Pons (tissue), 1 donor: ENCODE results near the gene DNAJC5.
A peak's percentile ranks its signal among the peaks of the same experiment; 100 is the strongest.
"Not testable (repeated sequence)": the region's sequence is repeated elsewhere in the genome, so short reads cannot be mapped to it uniquely, and the experiment has no call there.

Experiments used
- DNase-seq: peaks from one replicate; pipeline ENCODE4 v3.0.0-alpha.2; 2016; ENCODE audit warnings: low spot score

Gene DNAJC5

DNA sequence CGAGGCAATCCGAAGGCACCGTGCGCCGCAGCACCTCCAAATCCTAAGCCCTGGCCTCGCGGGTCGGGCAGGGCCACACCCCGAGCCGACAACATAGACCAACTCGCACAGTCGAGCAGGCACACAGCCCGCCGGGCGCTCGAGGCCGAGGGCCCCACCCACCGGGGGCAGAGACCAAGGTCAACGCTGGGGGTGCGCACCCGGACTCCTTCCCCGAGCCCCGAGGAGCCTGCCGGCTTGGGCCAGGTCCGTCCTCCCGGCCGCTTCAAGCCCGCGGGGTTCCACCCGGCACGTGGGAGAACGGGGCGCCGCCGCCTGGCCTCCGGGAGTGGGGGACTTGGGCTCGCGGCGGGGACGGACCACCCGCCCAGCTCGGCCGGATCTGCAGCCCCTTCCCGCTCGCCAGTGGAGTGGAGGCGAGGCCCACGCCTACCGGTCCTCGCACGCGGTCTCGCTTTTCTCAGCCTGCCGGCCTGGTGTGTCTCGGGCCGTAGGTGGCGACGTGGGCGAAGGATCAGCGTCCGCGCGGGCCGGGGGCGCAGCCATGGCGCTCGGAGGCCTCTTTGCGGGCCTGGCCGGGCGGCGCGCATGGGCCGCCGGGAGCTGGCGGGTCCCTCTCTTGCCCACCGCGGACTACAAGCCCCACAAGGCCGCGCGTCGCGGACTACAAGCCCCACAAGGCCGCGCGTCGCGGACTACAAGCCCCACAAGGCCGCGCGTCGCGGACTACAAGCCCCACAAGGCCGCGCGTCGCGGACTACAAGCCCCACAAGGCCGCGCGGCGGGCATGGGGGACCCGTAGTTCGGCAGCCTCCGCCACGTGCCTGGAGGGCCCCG is 61.1 kb downstream of the DNAJC5 start, which contains the start of gene UCKL1:
Gene UCKL1, minus strand, starts transcription at position 590 of the 837 bp plus-strand sequence. Its CDS starts 44 bp downstream, at position 546.
- peak; percentile 83 for DNase-seq

DNA sequence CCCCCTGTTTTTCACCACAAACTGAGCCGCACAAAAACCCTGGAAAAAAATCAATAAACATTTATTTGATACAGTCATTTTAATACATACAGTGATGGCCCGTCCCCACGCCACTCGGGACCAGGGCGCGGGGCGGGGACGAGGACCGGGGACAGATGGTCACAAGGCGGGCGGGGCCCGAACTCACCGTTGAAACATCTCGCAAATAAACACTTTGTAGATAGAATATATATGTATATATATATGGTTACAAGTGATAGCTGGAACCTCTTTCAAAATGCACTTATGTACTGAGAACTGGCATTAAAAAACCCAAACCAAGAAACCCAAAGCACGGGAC is 61.7 kb downstream of the DNAJC5 start:
- DNase-seq: no peak

DNA sequence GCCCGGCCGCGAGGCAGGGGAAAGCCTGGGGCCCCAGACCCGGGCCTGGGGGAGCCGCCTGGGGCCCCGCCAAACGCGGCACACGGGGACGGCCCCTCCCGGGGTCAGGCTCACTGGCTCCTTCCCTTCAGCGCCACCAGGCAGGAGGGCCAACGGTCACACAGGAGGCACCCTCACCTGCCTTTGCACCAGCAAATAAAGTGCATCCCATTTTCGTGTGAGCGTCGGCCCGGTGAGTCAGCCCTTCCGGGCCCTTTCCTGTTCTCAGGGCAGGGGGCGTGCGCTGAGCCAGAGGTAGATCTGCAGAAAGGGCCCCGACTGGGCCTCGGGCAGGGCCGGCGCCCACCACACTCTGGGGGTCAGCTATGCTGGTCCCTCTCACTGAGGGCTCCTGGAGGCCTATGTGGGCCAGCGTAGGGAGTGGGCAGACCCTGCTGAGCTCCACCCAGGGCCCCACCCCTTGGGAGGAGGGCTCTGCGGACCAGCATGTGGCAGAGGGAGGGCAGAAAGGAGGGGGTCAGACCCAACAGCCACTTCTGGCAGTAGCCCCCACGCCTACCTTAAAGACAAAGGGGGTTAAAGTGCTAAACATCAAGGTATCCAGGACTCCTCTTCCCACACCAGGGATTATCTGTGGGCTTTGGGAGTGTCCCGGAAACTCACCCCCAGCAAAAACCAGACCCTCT is 62.2 kb downstream of the DNAJC5 start:
- no peak for DNase-seq

DNA sequence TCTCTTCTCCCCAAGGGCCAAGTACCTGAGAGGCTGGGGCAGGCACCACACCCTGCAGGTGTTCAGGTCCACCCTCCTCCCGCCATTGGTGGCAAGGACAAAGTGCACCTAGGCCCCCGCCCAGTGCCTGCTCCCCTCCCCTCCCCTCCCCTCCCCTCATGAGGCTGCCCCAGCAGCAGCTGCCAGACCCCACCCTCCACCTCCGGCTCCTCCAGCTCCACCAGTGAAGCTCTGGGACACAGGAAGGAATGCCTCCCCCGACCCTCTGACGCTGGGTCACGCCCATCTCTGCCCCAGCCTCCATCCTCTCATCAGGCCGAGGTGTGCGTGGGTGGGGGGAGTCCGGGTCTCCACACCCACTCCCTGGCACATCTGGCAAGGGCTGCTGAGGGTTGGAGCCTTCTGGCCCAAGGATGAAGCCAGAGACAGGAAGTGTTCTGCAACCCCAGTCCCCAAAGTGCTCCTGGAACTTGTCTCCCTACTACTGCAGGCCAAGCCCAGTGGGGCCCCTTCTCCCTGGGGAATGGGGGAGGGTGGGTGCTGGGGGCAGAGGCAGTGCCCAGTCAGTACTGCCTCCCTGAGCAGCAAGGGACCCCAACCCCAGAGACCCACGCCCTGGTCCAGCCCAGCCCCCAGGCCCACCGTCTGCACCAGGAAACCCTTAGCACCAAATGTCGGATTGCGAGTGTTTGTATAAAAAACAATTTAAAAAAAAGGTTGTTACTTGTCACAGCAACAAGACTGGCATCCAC is 62.9 kb downstream of the DNAJC5 start:
- no peak for DNase-seq

DNA sequence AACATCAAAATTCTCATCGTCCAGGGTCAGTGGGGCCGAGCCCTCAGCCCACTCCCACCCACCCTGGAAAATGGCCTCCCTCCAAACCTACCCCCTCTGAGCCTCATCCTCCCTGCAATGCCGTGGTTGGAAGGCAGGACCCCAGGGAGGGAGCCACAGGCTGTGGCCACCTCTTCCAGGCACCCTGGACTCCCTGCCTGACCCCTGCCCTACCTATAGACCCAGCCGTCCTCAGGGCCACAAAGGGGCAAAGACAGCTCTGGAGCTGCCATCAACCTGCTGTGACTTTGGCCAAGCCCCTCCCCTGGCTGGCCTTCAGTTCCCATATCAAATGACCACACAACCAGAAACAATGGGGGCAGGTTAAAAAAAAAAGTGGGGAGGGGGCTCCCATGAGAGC is 63.5 kb downstream of the DNAJC5 start:
- DNase-seq: no peak

DNA sequence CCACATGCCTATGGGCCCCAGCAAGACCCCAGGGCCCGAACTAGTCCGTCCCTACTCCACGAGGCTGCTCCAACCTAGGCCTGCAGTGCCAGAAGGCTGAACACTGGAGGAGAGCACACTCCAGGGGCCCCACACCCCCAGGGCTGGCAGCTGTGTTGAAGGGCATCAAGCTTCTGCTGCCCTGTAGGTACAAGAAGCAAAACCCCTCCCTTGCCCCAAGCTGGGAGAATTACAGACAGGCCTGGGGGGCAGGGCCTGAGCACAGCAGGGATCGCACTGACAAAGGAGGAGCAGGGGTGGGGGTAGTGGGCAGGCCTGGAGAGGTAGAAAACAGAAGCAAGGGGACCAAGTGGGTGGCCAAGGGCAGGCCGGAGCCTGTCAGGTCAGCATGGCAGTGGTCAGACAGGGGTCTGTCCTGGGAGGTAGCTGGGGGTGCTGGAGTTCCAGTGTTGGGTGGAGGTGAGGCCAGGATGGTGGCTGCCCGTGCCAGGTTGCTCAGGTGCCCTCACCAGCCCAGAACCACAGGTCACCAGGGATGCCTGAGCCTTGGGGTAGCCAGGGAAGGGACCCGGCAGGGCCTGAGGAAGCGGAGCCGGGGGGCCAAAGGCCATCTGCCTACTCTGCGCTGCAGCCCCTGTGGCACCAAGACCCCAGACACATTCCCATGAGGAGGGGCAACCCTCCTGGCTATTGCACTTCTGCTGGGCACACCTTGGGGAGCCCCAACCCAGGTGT is 64.2 kb downstream of the DNAJC5 start:
- no peak for DNase-seq

DNA sequence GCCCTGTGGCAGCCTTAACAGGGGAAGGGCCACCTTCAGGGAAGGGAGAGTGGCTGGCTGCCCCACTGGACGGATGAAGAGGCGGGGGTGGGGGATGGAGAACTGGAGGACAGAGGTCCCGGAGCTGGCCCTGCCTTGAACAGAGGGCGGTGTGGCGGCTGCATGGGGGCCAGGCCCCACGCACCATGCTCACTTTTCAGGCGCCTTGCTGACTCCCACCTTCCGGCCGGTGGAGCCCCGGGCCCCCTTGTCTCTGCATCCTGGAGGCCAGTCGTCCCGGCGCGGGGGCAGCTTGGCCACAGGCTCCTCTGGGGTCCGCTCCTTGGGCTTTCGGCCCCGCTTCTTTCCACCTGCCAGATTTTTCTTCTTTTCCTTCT is 64.8 kb downstream of the DNAJC5 start:
- no peak for DNase-seq

DNA sequence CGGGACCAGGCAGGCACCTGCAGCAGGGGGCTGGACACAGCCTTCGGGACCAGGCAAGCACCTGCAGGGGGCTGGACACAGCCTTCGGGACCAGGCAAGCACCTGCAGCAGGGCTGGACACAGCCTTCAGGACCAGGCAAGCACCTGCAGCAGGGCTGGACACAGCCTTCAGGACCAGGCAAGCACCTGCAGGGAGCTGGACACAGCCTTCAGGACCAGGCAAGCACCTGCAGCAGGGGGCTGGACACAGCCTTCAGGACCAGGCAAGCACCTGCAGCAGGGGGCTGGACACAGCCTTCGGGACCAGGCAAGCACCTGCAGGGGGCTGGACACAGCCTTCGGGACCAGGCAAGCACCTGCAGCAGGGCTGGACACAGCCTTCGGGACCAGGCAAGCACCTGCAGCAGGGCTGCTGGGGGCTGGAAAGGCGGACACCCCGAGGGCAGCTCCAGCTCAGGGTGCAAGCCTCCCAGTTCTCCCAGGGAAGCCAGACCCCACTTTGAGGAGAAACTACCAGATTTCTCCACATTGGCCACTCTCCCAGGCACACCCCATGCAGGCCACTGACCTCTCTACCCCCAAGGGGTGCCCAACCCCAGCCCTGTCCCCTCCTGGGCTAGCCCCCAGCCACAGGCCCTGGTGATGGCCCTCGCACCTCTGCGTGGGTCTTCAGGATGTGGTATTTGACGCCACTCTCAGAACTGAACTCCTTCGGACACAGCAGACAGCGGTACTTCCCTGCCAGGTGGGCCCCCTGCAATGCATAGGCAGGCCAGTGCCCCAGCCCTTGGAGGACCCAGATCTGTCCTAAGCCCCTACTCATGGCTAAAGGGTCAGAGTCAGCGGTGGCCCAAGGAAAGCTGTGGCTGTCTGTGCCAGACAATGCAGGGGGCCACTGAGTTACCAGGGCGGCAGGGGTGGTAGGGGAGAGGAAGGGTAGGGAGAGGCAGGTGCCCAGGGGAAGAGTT is 66.0 kb downstream of the DNAJC5 start:
- DNase-seq: not testable (repeated sequence)

DNA sequence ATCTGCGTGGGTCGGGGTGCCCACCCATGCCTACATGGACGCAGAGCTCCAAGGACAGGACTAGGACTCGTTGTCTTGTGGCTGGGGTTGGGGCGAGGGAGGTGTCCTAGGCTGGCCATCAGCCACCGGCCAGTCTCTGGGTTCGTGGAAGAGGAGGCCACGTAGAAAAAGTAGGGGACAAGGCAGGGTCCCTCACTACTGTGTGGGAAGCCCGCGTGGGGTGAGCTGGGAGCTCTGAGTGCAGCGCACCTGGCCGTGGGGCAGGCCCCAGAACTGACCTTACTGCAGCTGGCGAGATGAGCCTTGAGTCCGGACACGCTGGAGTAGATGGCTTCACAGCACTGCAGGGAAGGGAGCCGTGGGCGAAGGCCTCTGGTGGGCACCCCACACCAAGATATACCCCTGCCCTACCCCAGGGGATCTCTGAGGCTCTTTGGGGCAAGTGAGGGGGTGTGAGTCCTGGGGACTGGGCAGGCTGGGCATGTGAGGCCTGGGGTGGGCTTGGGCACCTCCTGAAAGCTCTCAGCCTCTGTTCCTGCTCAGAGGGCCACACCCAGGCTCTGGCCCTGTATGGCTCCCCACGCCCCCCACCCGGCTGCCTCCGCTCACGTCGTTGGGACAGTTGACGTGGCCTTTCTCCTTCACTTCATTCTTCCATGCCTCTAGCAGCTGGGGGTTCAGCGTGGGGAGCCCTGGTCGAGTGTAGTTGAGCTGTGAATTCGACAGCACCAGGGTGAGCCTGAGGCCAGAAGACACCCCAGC is 66.9 kb downstream of the DNAJC5 start:
- DNase-seq: no peak

DNA sequence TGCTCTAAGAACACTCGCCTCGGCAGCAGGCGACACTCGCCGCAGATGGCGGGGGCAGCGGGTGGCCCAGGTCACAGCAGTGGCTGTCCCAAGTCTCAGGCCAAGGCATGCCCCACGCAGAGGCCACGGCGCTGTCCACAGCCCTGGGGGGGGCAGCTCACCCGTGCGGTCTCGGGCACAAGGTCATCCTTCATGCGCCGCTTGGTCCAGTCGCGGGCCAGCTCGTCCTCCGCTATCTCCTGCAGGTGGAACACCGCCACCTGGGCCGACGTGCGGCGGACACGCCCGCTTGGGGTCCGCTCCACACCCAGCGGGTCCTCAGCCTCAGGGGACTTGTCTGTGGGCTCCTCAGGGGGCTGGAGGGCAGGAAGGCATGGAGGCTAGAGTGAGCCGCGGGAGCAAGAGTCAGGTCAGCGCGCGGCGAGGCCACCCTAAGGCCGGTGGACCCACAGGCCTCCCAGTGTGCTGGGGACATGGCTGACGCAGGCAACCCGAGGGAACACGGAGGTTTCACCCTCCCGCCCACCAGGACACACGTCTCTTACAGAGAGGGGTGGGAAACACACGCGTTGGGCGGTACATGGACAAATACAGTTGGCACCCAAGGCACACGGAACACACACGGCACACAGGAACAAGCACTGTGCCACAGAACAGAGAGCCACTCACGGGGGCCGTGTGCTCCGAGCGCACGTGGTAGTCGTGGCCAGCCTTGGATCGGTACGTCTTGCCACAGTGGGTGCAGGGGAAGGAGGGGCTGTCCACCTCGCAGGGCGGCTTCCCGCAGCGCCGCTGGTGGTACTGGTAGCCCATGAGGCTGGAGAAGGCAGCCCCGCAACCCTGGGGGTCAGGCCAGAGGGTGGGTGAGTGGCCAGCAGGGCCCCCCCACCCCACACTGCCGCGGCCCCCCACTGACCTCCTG is 67.8 kb downstream of the DNAJC5 start:
- DNase-seq: no peak

DNA sequence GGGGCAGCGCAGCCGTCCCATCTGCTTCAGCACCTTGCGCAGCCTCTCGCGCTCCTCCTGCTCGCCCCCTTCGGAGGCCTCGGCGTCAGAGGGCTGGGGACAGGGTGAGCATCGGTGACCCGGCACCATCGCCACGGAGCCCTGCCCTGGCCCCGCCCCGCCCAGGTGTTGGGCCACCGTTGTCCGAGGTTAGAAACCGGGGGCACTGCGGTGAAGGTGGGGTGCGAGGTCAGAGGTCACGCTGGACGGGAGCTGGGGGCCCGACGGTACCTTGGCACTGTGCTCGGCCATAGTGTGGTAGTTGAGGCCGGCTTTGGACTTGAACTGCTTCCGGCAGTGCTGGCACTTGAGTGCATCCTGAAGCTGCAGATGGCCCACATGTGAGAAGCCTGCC is 68.4 kb downstream of the DNAJC5 start:
- no peak for DNase-seq

DNA sequence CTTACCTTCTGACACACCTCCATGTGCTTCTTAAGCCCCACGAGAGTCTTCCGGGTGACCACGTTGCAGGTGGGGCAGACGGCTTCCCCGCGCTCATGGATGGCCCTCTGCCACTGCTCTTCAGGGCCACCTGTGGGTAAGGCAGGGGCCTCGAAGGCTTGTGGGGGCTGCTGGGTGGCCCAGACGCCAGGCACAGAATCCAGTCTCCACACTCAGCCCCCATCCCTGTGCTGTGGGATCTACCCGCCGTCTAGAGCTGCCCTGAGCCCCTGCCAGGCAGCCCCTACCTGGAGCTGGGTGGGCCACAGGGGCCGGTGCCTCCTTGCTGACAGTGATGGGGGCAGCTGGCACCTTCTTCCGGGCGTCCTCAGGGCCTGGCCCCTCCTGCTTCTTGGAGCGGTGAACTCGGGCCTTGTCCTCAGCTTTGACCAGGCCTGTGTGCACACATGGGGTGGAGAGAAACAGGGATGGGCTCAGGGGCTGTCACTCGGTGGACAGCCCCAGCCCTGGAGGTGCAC is 68.9 kb downstream of the DNAJC5 start:
- DNase-seq: no peak

DNA sequence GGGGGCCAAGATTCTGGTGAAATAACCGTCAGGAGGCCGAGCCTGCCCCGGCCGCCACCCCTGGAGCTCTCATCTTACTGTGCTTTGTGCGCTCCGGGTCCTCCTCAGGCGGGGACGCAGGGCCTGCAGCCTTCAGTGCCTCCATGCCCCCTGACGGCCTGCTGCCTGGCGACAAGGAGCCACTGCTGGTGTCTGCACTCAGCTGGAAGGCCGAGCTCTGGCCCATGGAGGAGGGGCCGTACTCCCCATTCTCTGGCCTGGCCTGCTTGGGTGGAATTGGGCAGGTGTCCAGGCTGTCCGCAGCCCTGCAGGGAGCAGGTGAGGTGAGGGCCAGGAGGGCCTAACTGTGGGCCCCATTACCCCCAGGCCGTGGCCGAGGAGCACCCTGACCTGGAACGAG is 69.5 kb downstream of the DNAJC5 start:
- no peak for DNase-seq

DNA sequence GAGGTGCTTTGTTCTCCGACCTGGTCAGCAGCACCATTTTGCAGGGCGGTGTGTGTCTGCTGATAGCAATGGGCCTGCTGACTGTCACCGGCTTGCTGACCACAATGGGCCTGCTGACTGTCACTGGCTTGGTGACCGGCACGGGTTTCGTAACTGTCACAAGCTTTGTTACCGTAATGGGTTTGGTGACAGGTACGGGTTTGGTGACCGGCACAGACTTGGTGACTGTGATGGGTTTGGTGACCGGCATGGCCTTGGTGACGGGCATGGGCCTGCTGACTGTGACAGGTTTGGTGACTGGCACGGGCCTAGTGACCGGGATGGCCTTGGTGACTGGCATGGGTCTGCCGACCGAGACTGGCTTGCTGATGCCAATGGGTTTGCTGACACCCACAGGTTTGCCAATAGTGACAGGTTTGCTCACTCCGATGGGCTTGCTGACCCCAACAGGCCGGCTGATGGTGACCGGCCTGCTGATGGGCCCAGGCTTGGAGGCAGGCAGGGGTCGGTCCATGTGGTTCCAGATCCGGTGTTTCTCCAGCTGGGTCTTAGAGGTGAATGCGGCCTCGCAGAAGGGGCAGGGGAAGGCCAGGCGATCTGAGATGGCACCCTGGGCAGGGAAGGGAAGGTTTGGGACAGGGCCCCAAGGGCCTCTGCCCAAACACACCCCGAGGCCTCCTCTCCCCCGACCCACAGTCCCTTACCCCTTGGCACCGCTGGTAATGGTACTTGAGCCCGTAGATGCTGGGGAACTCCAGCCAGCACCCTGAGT is 71.4 kb downstream of the DNAJC5 start:
- no peak for DNase-seq

DNA sequence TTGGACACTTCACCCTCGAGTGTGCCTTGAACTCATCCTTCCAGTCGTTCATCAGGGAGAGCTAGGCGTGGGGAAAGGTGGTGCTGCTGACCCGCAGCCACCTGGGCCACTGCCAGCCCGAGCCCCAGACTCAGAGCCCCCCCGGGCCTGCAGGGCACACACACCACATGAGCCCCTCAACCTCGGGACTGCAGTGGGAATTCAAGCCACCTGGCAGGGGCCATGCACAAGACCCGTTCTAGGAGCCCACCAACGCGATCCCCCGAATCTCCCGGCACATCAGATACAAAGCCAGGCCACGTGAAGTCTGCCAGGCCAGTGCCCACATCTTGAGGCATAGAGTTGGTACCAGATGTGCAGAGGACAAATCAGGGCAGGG is 72.0 kb downstream of the DNAJC5 start:
- no peak for DNase-seq

DNA sequence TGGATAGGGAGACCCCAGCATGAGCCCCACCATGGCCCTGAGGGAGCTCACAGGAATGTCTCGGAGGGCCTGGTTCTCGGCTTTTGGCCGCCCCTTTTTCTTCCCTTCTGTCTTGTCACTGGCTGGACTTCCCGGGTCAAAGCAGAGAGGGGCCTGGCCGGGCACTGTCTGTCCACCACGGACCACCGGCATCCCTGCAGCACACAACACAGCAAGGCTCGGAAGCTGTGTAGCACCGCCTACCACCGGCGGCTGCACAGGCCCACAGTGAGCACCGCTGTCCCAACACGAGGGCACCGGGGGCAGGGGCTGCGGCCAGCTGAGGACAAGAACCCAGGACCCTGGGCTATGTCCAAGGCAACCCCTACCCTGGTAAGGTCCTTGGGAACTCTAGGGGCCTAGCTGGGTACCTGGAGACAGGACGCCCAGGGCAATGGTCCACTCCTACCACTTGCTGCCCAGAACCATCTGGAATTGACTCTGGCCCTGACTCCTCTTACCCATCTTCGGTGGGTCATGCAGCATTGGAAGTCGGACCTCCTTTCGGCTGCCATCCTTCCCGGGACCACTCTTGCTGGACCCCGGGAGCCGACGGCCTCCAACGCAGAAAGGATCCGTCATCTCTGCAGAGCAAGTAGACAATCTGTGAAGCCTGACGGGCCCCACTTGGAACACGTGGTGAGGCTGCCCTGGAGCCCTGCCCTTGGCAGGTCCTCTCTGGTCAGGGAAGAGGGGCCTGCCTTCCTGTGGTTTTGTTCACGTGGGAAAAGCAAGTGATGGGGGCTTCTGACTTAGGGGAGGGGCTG is 72.6 kb downstream of the DNAJC5 start:
- no peak for DNase-seq
